Fibroblast of skin of right quadriceps (primary cell): Measurements from ENCODE around the gene SRSF9.
A peak's percentile ranks its signal among the peaks of the same experiment; 100 is the strongest.
"Not testable (repeated sequence)": the region's sequence is repeated elsewhere in the genome, so short reads cannot be mapped to it uniquely, and the experiment has no call there.

Experiments
- DNase-seq: peaks from one replicate; pipeline ENCODE4 v3.0.0-alpha.2; 2013

The SRSF9 gene

GRCh38 chr12:120469450-120470149 lies at the start of gene SRSF9:
SRSF9 (minus strand) TSS chr12:120469748; CDS start chr12:120469609, 139 bp downstream.
- peak; percentile 97 for DNase-seq

- not testable (repeated sequence) for DNase-seq
Observed at GRCh38 chr12:120519324-120519723, 49.8 kb upstream of the SRSF9 start.

- no peak for DNase-seq
Observed at GRCh38 chr12:120515496-120515895, 45.9 kb upstream of the SRSF9 start.

GRCh38 chr12:120514002-120514401 lies 44.5 kb upstream of the SRSF9 start:
- no peak for DNase-seq

GRCh38 chr12:120508537-120508936 lies 39.0 kb upstream of the SRSF9 start:
- no peak for DNase-seq

- no peak for DNase-seq
Observed at GRCh38 chr12:120504587-120504986, 35.0 kb upstream of the SRSF9 start.

- no peak for DNase-seq
Observed at GRCh38 chr12:120500581-120500980, 31.0 kb upstream of the SRSF9 start.

GRCh38 chr12:120498870-120499515 lies 29.4 kb upstream of the SRSF9 start:
- DNase-seq = no peak

GRCh38 chr12:120497524-120498150 lies 28.1 kb upstream of the SRSF9 start:
- DNase-seq = no peak

GRCh38 chr12:120496413-120497340 lies 27.1 kb upstream of the SRSF9 start:
- peak; percentile 40 for DNase-seq

GRCh38 chr12:120495731-120496412 lies 26.3 kb upstream of the SRSF9 start, which contains the start of gene DYNLL1:
DYNLL1 (plus strand) TSS chr12:120496113; CDS start chr12:120496422, 309 bp downstream.
- peak; percentile 96 for DNase-seq

GRCh38 chr12:120495186-120495730 lies 25.7 kb upstream of the SRSF9 start:
- no peak for DNase-seq

- no peak for DNase-seq
Observed at GRCh38 chr12:120490833-120491512, 21.4 kb upstream of the SRSF9 start.

- no peak for DNase-seq
Observed at GRCh38 chr12:120490325-120490724, 20.8 kb upstream of the SRSF9 start.

GRCh38 chr12:120489018-120489417 lies 19.5 kb upstream of the SRSF9 start:
- DNase-seq = peak; percentile 53

- no peak for DNase-seq
Observed at GRCh38 chr12:120488057-120488640, 18.6 kb upstream of the SRSF9 start.

GRCh38 chr12:120487552-120487951 lies 18.0 kb upstream of the SRSF9 start:
- DNase-seq = not testable (repeated sequence)

GRCh38 chr12:120485961-120486881 lies 16.7 kb upstream of the SRSF9 start:
- DNase-seq = no peak

GRCh38 chr12:120483621-120484020 lies 14.1 kb upstream of the SRSF9 start:
- no peak for DNase-seq
